Measurements from ENCODE around the gene PLEKHM3. TPM values are rescaled to one million over a fixed set of nuclear protein-coding genes. Genes with fewer than 3 reads are reported as not detected.

The PLEKHM3 gene
- total RNA-seq, 1 donor from 2014 or later, result 10.4 TPM

DNA sequence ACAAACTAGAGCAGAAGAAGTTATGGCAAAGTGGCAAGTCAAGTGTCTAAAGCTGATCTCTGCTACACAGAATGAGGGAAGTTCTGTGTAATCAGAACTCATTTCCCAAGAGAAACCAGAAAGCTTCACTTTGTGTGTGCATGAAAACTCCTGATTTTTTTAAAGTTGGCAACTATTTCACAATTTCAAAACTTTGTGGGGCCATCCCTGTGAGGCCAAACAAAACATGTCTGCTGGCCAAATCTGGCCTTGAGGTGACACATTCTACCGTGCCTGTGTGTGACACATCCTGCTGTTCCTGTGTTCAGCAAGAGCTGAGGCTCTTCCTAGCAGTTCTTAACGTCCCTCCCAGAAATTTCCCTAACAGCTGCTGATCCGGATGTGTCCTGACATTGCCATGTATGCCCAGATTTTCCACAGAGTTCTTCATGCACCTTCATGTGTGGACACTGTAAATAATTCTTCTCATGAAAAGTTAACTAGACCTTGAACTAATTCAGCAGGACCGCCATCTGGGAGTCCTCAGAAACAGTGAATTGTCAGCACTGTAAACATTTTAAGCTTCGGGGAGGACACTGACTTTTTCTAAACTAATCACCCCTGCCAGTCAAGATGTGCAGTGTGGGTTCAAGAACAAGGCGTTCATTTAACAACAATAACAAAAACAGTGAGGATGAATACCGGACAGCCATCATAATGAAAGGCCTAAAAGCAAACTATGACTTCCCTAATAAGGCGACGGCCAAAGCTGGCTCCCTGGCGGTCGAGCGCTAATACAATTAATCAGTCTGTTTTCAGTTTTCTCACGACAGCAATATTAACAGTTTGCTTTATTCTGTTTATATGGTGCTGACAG lies 99.0 kb downstream of the PLEKHM3 start:
- no peaks in the 10 kb centered on the region for H3K9me3 Mint-ChIP-seq (ENCODE audit: unreplicated experiment)
- no peak overlapping the region for H3K4me3 Mint-ChIP-seq (ENCODE audit: unreplicated experiment)
- no peak overlapping the region for H3K27ac Mint-ChIP-seq (ENCODE audit: unreplicated experiment)
- H3K4me1 Mint-ChIP-seq (ENCODE audit: unreplicated experiment), result peaks cover 5% of the 10 kb centered on the region
- DNase-seq (ENCODE audit: low spot score), result no peak
- H3K27me3 Mint-ChIP-seq (ENCODE audit: unreplicated experiment), result peaks cover 2% of the 10 kb centered on the region
- peaks cover 3% of the 10 kb centered on the region for H3K36me3 Mint-ChIP-seq (ENCODE audit: low read depth, unreplicated experiment)
- TF ChIP-seq, protein P1, sequence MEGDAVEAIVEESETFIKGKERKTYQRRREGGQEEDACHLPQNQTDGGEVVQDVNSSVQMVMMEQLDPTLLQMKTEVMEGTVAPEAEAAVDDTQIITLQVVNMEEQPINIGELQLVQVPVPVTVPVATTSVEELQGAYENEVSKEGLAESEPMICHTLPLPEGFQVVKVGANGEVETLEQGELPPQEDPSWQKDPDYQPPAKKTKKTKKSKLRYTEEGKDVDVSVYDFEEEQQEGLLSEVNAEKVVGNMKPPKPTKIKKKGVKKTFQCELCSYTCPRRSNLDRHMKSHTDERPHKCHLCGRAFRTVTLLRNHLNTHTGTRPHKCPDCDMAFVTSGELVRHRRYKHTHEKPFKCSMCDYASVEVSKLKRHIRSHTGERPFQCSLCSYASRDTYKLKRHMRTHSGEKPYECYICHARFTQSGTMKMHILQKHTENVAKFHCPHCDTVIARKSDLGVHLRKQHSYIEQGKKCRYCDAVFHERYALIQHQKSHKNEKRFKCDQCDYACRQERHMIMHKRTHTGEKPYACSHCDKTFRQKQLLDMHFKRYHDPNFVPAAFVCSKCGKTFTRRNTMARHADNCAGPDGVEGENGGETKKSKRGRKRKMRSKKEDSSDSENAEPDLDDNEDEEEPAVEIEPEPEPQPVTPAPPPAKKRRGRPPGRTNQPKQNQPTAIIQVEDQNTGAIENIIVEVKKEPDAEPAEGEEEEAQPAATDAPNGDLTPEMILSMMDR (IDR thresholded peaks at IDR 0.05; ENCODE audit: unreplicated experiment), result no peak

DNA sequence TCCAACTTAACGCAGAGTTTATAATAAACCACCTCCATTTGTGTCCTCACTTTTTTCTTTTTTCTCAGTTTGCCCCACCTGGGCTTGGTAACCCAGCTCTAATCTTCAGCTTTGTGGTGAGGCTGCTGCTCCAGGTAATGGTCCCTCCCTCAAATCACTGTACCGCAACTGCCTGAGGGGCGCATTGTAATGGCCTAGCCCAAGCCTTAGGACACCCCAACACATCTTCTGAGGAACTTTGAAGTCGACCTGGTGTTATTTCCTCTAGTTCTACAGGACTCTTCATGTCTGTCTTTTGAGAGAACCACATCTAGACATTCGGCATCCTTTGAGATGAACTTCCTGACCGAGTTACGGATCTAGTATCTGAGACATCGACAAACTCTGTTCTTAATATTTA lies 99.7 kb downstream of the PLEKHM3 start:
- TF ChIP-seq, protein P1 (IDR thresholded peaks at IDR 0.05; ENCODE audit: unreplicated experiment), result no peak
- no peak for DNase-seq (ENCODE audit: low spot score)
- peaks cover 2% of the 10 kb centered on the region for H3K27me3 Mint-ChIP-seq (ENCODE audit: unreplicated experiment)
- no peak overlapping the region for H3K27ac Mint-ChIP-seq (ENCODE audit: unreplicated experiment)
- H3K4me3 Mint-ChIP-seq (ENCODE audit: unreplicated experiment), result no peak overlapping the region
- H3K9me3 Mint-ChIP-seq (ENCODE audit: unreplicated experiment), result no peaks in the 10 kb centered on the region
- H3K4me1 Mint-ChIP-seq (ENCODE audit: unreplicated experiment), result peaks cover 5% of the 10 kb centered on the region
- H3K36me3 Mint-ChIP-seq (ENCODE audit: low read depth, unreplicated experiment), result peaks cover 3% of the 10 kb centered on the region

DNA sequence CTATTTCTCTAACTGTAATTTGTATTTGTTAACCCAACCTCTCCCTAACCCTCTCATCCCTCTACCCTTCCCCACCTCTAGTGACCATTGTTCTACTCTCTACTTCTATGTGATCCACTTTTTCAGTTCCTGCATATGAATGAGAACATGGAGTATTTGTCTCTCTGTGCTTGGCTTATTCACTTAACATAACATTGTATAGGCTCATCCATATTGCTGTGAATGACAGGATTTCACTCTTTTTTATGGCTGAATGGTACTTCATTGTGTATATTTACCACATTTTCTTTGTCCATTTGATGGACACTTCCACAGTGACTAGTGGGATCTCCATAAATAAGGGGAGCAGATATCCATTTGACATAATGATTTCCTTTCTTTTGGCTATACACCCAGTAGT lies 103.7 kb downstream of the PLEKHM3 start:
- no peak overlapping the region for H3K4me3 Mint-ChIP-seq (ENCODE audit: unreplicated experiment)
- no peaks in the 10 kb centered on the region for H3K9me3 Mint-ChIP-seq (ENCODE audit: unreplicated experiment)

DNA sequence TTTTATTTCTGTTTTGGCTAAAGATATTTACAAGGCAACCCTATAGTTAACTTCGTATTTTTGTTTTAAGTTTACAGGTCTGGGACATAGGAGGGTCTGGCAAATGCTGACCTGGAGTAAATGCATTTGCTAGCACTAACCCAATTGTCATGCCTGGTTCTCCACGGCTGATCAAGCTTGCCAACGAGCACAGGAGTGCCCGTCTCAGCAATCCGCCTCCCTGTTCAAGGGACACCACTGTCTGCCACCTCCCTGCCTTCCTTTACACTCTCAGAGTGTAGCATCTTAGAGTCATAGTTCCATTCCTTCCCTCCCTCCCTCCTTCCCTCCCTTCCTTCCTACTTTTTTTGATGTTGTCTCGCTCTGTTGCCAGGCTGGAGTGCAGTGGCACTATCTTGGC lies 104.6 kb downstream of the PLEKHM3 start:
- H3K27ac Mint-ChIP-seq (ENCODE audit: unreplicated experiment), result no peak overlapping the region
- no peak for DNase-seq (ENCODE audit: low spot score)
- H3K36me3 Mint-ChIP-seq (ENCODE audit: low read depth, unreplicated experiment), result peaks cover 2% of the 10 kb centered on the region
- no peak overlapping the region for H3K4me3 Mint-ChIP-seq (ENCODE audit: unreplicated experiment)
- peaks cover 2% of the 10 kb centered on the region for H3K27me3 Mint-ChIP-seq (ENCODE audit: unreplicated experiment)
- TF ChIP-seq, protein P1 (IDR thresholded peaks at IDR 0.05; ENCODE audit: unreplicated experiment), result no peak
- no peaks in the 10 kb centered on the region for H3K4me1 Mint-ChIP-seq (ENCODE audit: unreplicated experiment)
- H3K9me3 Mint-ChIP-seq (ENCODE audit: unreplicated experiment), result no peaks in the 10 kb centered on the region

More for the DNA sequence above, 103.7 kb downstream of the PLEKHM3 start:
- no peak for DNase-seq (ENCODE audit: low spot score)
- peaks cover 3% of the 10 kb centered on the region for H3K36me3 Mint-ChIP-seq (ENCODE audit: low read depth, unreplicated experiment)
- H3K27ac Mint-ChIP-seq (ENCODE audit: unreplicated experiment), result no peak overlapping the region
- TF ChIP-seq, protein P1 (IDR thresholded peaks at IDR 0.05; ENCODE audit: unreplicated experiment), result no peak
- peaks cover 5% of the 10 kb centered on the region for H3K4me1 Mint-ChIP-seq (ENCODE audit: unreplicated experiment)
- peaks cover 2% of the 10 kb centered on the region for H3K27me3 Mint-ChIP-seq (ENCODE audit: unreplicated experiment)

DNA sequence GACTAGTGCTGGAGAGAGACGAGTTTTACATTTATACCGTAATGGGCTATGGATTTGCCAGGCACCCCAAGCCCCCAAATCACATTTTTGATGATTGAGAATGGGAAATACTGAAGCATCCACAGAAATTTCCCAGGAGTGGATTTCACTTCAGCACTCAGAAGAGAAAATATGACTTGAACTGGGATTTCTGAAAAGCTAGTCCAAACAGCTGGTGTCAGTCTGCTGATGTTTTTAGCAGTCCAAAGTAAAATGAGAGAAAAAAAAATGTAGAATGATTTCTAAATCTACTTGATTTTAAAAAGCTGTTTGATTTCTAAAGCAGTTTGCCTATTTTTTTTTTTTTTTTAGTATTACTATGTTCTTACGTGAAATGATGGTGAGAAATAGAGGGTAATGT lies 105.0 kb downstream of the PLEKHM3 start:
- Mint-ChIP-seq H3K4me3 (ENCODE audit: unreplicated experiment) (no peak overlapping the region), H3K27ac (ENCODE audit: unreplicated experiment) (no peak overlapping the region), H3K36me3 (ENCODE audit: low read depth, unreplicated experiment) (no peaks in the 10 kb centered on the region), H3K27me3 (ENCODE audit: unreplicated experiment) (peaks cover 2% of the 10 kb centered on the region), H3K4me1 (ENCODE audit: unreplicated experiment) (no peaks in the 10 kb centered on the region), H3K9me3 (ENCODE audit: unreplicated experiment) (no peaks in the 10 kb centered on the region)
- TF ChIP-seq, protein P1 (IDR thresholded peaks at IDR 0.05; ENCODE audit: unreplicated experiment), result no peak
- no peak for DNase-seq (ENCODE audit: low spot score)
